GM18505 (cell line): ENCODE measurements around the gene CDKL4.
"Not testable (repeated sequence)": the region's sequence is repeated elsewhere in the genome, so short reads cannot be mapped to it uniquely, and the experiment has no call there.

Experiments
- ATAC-seq: cut with Tn5 transposase; IDR thresholded peaks from one replicate; pipeline ENCODE4 v1.9.1; 2021; ENCODE audit not compliant: unreplicated experiment
- POLR2A ChIP-seq: IDR thresholded peaks from 4 replicates; pipeline ENCODE4 v1.6.1; 2011; ENCODE audit warnings: borderline replicate concordance; ENCODE audit not compliant: insufficient read depth, insufficient read length; ENCODE audit errors: extremely low read depth

The CDKL4 gene

DNA sequence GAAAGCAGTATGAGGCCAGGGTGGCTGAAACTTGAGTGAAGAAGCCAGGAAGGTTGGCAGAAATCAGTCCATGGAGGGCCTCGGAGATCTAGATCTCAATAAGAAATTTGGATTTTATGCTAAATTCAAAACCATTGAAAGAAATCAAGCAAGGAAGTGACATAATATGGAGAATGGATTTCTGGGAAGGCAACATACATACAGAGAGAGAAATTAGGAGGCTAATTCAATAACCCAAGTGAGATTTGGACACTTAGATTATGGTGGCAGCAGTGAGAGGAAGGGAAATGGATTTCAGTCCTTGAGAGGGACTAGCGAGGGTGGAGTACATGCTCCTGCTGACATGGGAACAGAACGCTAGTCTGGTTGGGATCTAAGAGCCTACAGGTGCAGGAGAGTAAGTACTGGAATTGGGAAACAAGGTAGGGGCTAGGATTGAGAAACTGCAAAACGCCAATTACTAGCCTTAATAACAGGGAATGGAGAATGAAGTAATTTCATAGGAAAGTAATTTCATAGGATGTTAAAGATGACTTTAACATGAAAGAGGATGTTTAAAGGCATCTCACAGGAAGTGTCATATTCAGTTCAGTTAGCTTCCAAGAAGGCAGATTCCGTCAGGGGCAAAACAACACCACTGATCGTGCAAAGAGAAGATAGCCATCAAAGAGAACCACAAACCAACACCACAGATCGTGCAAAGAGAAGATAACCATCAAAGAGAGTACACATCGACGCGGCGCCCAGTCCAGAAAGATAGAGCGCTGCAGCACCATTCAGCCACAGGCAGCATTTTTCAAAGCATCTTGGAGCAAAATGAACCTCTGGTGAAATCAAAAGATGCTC, 27.2 kb downstream of the CDKL4 start:
- no peak for TF ChIP-seq POLR2A

DNA sequence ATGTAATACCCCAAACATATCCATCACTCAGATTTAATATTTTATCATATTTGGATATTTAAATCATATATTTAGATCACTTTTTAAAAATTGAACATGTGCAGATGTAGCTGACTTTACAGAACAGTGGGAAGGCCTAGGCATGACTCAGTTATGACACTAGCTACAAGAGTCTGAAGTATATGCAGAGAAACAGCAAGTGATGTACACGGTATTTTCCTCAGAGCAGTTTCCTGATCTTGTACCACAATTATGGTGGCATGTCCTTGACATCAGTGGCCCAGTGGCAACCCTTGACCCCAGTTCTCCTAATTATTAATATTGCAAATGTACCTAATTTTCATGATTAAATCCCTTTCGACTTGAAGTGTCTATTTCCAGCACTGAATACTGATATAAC, 28.2 kb downstream of the CDKL4 start:
- no peak for TF ChIP-seq POLR2A
- no peak for ATAC-seq

More for the DNA sequence above, 27.2 kb downstream of the CDKL4 start:
- no peak for ATAC-seq

DNA sequence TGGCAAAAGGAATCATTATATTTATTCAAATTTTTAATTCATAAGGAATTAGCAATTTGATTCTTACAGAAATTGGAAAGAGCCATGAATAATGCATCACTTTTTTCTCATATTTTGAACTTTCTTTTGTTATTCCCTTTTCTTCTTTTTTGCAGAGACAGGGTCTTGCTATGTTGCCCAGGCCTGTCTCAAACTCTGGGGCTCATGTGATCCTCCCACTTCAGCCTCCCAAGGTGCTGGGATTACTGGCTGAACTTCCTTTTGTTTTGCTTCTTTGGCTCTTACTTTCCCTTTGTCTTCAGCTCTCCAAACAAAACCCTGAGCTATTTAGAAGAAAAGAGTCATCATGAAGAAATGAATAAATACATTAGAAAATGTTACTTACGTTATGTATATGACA, 30.8 kb downstream of the CDKL4 start:
- TF ChIP-seq POLR2A, result no peak
- no peak for ATAC-seq

DNA sequence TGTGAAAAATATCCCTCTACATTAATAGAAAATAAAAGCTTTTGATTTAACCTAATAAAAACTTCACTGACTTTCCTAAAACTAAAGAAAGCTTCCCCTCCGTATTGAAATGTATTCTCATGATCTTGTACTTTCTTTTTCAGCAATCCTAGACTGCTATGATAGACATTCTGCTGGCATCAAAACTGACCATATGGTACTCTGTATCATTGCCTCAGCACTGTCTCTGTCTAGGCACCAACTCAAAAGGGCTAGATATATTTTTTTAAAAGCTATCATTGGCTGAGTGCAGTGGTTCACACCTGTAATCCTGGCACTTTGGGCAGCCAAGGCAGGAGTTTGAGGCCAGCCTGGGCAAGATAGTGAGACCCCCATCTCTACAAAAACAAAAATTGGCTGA, 32.9 kb downstream of the CDKL4 start:
- no peak for ATAC-seq
- no peak for TF ChIP-seq POLR2A

DNA sequence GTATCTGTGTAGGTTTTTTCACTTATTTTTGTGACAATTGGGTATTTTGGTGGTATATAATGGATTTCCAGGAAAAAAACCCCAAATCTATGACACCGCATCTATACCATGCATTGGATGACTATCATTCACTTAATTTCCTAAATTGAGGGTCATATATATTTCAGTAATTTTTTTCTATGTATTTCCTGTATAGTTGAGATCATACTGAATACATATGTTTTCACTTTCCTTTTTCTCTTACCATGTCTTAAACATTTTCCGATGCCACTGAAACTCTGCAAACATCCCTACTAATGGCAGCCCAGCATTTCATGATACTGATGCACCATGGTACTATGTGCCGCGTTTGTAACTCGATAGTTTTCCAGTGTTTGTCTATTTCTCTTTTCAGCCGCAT, 40.4 kb downstream of the CDKL4 start:
- no peak for ATAC-seq
- TF ChIP-seq POLR2A, result no peak

DNA sequence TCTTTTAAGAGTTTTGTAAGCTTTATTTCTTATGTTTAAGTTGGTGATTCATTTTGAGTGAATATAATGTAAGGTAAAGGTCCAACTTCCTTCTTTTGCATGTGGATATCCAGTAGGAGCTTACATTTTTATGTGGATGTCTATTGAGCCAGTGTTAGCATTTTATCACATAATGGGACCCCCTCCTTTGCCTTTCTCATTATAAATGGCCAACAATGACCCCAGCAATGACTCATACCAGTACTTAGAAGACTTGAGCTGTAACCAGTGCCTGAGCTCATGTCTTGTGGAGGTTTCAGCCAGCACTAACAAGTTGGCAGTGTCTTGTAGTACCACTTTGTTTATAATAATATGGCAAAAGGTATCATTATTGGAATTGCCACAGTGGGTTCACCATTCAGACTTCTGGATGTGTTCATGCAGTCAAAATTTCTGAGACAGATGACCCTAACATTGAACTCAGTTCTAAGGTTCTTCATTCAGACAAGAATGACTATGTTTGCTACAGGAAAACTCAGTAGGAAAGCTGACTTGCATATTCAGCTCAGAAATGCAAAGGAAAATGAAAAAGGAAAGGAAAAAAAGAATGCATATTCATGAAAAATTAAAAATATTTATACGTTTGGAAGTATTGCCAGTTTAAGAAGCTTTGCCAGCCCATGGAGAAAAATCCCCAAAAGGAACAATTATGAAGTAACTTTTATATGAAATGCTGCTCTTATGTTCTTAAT, 41.0 kb downstream of the CDKL4 start:
- ATAC-seq, result no peak
- no peak for TF ChIP-seq POLR2A

DNA sequence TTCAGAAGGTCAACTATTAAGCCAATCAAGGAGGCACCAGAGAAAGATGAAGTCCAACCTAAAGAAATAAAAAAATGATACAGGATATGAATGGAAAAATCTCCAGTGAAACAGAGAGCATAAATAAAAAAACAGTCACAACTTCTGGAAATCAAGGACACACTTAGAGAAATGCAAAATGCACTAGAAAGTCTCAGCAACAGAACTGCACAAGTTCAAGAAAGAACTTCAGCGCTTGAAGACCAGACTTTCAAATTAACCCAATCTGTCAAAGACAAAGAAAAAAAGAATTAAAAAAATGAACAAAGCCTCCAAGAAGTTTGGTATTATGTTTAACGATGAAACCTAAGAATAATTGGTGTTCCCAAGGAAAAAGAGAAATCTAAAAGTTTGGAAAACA, 46.8 kb downstream of the CDKL4 start:
- ATAC-seq, result not testable (repeated sequence)

DNA sequence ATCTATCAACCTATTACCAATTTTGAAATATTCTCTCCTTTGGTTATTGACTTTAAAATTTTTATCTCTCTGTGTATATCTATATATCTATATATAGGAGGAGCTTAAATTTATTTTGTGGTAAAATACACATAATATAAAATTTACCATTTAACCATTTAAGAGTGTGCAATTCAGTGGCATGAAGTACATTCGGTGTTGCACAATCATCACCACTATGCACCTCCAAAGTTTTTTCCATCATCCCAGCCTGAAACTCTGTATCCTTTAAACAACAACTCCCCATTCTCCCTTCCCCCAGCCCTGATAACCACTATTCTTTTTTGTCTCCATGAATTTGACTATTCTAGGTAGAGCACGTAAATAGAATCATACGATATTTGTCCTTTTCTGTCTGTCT, 49.1 kb downstream of the CDKL4 start:
- no peak for TF ChIP-seq POLR2A
- ATAC-seq, result no peak

DNA sequence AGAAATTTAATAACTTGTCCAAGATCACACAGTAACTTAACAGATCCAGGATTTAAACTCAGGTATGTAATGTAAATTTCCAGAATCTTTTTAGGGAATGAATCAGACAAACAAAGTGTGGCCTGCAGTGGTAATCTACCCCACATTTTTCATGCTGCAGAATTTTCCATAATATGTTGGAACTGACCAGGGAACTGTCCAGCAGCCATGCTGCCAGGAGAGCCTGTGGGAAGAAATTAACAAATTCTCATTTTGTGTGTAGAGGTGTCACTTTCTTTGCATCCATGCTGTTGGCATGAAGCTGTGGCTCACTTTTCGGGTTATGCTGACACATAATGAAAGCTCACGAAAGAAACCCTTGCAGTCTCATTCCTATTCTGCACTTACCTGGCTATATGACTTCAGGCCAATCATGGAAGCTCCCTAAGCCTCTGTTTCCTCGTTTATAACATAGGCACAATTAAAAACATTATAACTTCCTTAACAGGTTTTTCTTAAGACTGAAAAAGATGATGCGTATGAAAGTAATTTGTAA, 54.7 kb downstream of the CDKL4 start:
- TF ChIP-seq POLR2A, result no peak
- ATAC-seq, result no peak

DNA sequence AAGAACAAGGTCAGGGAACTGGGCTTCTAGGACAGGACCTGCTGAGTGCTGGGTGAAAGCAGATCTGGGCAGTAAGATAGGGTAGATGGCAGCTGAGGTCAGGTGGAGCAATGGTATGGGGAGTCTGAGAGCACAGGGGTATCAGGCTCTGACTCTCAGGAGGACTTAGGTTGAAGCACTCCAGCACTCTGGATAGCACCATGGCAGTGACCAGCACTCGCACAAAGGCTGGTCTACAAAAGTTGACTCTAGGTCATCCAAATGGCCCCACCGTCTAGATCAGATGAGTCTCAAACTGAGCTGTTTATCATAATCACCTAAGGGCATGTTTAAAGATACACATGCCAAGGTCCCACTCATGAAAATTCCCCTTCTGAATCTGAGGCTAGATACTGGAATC, 60.1 kb downstream of the CDKL4 start:
- no peak for ATAC-seq

DNA sequence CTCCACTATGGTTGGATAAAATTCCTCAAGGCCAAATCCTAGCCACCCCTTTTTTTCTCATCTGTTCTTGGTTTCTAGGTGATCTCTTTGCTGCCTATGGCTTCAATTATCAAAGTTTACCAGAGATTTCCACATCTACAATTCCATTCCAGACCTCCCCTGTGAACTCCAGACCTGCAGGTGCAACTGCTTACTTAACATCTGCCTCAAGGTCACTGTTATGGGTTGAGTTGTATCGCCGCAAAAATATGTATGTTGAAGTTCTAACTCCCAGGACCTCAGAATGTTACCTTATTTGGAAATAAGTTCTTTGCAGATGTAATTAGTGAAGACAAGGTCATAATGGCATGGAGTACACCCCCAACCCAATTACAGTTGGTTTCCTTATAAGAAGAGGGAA, 62.5 kb downstream of the CDKL4 start:
- TF ChIP-seq POLR2A, result no peak
- ATAC-seq, result no peak

More for the DNA sequence above, 60.1 kb downstream of the CDKL4 start:
- TF ChIP-seq POLR2A, result no peak

DNA sequence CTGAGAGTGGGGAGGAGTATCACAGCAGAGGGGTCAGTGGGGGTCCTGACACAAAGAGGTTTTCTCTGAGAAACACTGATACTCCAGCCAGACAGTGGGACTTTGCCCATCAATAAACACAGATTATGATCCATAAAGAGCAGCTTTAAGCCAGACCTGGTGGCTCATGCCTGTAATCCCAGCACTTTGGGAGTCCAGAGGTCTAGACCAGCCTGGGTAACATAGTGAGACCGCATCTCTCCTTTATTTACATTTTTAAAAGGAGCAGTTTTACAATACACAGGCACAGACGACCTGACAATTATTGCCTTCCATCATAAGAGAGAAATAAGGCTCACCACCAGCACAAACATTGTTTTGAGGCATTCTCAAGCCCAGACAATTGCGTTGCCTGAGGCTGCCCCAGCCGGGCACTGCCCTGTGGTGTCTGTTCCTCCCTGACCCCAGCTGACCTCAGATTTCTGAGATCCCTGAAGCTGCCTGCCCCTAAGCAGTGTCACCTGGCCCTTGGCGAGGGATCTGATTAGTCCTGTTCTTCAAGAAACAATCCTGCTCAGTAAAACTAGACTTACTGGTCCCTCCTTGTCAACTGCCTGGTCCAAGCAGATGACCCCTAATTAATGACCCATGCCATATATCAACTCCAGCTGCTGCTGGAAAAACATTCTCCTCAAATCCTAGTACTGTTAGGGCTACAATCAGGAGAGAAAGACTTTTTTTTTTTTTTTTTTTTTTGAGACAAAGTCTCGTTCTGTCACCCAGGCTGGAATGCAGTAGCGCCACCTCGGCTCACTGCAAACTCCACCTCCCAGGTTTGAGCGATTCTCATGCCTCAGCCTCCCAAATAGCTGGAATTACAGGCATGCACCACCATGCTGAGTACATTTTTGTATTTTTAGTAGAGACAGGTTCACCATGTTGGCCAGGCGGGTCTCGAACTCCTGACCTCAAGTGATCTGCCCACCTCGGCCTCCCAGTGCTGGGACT, 63.5 kb downstream of the CDKL4 start:
- no peak for TF ChIP-seq POLR2A
- no peak for ATAC-seq

DNA sequence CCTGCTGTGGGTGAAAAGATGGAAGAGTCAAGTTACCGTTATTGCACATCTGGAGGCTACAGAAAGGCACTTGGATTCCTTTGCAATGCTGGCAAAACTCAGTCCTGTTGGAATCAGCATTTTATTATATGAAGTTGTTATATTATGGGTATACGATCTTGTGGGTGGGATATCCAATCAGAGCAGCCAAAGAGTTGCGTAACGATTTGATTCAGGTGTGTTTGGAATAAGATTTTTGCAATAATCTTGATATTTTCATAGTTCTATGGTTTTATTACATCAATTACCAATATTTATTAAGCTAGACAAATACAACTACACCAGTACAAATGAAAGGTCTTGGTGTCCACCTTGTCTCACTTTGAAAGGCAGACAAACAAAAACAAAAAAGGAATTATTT, 65.0 kb downstream of the CDKL4 start:
- TF ChIP-seq POLR2A, result no peak
- no peak for ATAC-seq
